Measurements from ENCODE around the gene ADAMTS14.

DNA sequence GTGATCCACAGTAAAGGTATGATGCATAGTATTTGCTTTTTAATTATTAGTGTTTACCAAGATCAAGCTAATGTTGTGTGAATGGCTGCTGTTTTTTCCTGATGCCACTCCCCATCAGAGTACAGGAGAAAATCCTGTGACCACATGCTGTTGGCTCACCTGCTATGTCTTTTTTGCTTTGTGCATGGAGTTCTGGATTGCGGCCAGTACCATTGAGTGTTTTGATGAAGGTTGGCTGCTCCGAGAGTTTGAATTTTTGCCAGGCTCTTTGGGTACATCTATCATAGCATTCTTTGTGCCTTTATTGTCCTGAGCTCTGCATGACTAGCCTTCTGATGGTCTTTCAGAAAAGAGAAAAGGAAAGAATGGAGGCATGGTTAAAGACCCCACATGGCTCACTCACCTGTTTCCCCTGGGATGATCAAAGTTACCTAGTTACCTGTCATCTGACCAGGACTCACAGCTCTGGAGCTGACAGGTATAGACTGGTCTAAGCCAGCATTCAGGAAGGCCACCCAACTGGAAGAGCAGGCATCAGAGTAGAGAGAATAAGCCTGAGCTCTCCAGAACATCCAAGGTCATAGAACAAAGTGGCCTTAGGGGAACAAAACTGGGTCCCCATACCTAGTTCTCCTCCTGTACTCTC lies 131.6 kb downstream of the ADAMTS14 start:
- TF ChIP-seq YY1 (IDR thresholded peaks at IDR 0.05; ENCODE audit: insufficient read depth, insufficient read length) (no peak), SUZ12 (IDR thresholded peaks at IDR 0.05; ENCODE audit: extremely low read depth, insufficient read depth, insufficient read length) (no peak), ZNF274 (IDR thresholded peaks at IDR 0.05; ENCODE audit: low read depth, low read length) (no peak)

Measured in NT2/D1 (cell line).